GM23338 (cell line): ENCODE data around the gene PHKB. TPM values are rescaled to one million over a fixed set of nuclear protein-coding genes. Genes with fewer than 3 reads are reported as not detected.

Experiments
- ATAC-seq: fragments of 200-7000 bp; cut with Tn5 transposase; 3 replicates; pipeline ENCODE4 v1.9.1; 2020
- DNase-seq: peaks from one replicate; pipeline ENCODE4 v3.0.0-alpha.2; 2015; ENCODE audit warnings: low spot score
- H2AFZ ChIP-seq: fragments of 200-600 bp; sonication (generic); 2 replicates; pipeline ENCODE4 v1.8.0; 2016; ENCODE audit warnings: antibody characterized with exemption, mild to moderate bottlenecking, moderate library complexity
- H3F3A ChIP-seq: fragments of 200-600 bp; sonication (generic); replicated peaks from 2 replicates; pipeline ENCODE4 v1.8.0; 2017; ENCODE audit warnings: antibody characterized with exemption, mixed run types, low read depth
- H3K27ac ChIP-seq: fragments of 200-600 bp; sonication (generic); 2 replicates; pipeline ENCODE4 v1.6.1; 2016; ENCODE audit warnings: low read depth
- H3K27me3 ChIP-seq: fragments of 200-600 bp; sonication (generic); 2 replicates; pipeline ENCODE4 v1.8.0; 2016; ENCODE audit warnings: mild to moderate bottlenecking, mixed run types, moderate library complexity; ENCODE audit not compliant: insufficient read depth
- H3K36me3 ChIP-seq: fragments of 200-600 bp; sonication (generic); 2 replicates; pipeline ENCODE4 v1.8.0; 2016; ENCODE audit warnings: mild to moderate bottlenecking; ENCODE audit not compliant: insufficient read depth
- H3K4me1 ChIP-seq: fragments of 200-600 bp; sonication (generic); 2 replicates; pipeline ENCODE4 v1.8.0; 2016; ENCODE audit warnings: mild to moderate bottlenecking, moderate library complexity; ENCODE audit not compliant: insufficient read depth
- H3K4me2 ChIP-seq: fragments of 200-600 bp; sonication (generic); 2 replicates; pipeline ENCODE4 v1.7.1; 2017; ENCODE audit warnings: mixed run types
- H3K4me3 ChIP-seq: fragments of 200-600 bp; sonication (generic); 2 replicates; pipeline ENCODE4 v1.6.1; 2016; ENCODE audit warnings: mixed run types
- H3K79me2 ChIP-seq: fragments of 200-600 bp; sonication (generic); replicated peaks from 2 replicates; pipeline ENCODE4 v1.8.0; 2017; ENCODE audit warnings: mild to moderate bottlenecking; ENCODE audit not compliant: insufficient read depth
- H3K9me2 ChIP-seq: fragments of 200-600 bp; sonication (generic); 2 replicates; pipeline ENCODE4 v1.8.0; 2017; ENCODE audit not compliant: insufficient read depth
- H4K20me1 ChIP-seq: fragments of 200-600 bp; sonication (generic); replicated peaks from 2 replicates; pipeline ENCODE4 v1.8.0; 2017; ENCODE audit warnings: mild to moderate bottlenecking; ENCODE audit not compliant: insufficient read depth
- H3K27ac Mint-ChIP-seq: 2 replicates; pipeline ENCODE4 v1.8.0; 2020; ENCODE audit warnings: inconsistent platforms, mild to moderate bottlenecking, moderate library complexity, mixed read lengths
- H3K27me3 Mint-ChIP-seq: 3 replicates; pipeline ENCODE4 v1.8.0; 2022; ENCODE audit warnings: low read depth, mild to moderate bottlenecking, moderate library complexity, mixed read lengths, inconsistent platforms; ENCODE audit not compliant: insufficient read depth, poor library complexity
- H3K36me3 Mint-ChIP-seq: 3 replicates; pipeline ENCODE4 v1.8.0; 2021; ENCODE audit warnings: low read depth, mild to moderate bottlenecking, inconsistent platforms, moderate library complexity, mixed read lengths
- H3K4me1 Mint-ChIP-seq: 3 replicates; pipeline ENCODE4 v1.8.0; 2020; ENCODE audit warnings: mild to moderate bottlenecking, inconsistent platforms, mixed read lengths
- H3K4me3 Mint-ChIP-seq: 3 replicates; pipeline ENCODE4 v1.8.0; 2021; ENCODE audit warnings: moderate library complexity, mild to moderate bottlenecking, inconsistent platforms, mixed read lengths
- H3K9me3 Mint-ChIP-seq: 3 replicates; pipeline ENCODE4 v1.8.0; 2020; ENCODE audit warnings: moderate library complexity, mild to moderate bottlenecking, inconsistent platforms, mixed read lengths
- EZH2 ChIP-seq: fragments of 200-600 bp; sonication (generic); IDR thresholded peaks from one replicate; pipeline ENCODE4 v1.8.0; 2017; ENCODE audit warnings: antibody characterized with exemption, mild to moderate bottlenecking, low read depth; ENCODE audit not compliant: unreplicated experiment
- EZH2phosphoT487 ChIP-seq: fragments of 200-600 bp; sonication (generic); IDR thresholded peaks from one replicate; pipeline ENCODE4 v1.8.1; 2018; ENCODE audit warnings: antibody characterized with exemption; ENCODE audit not compliant: unreplicated experiment
- JUNB ChIP-seq: IDR thresholded peaks from one replicate; pipeline ENCODE4 v1.6.1; 2016; ENCODE audit warnings: antibody characterized with exemption; ENCODE audit not compliant: unreplicated experiment
- NANOG ChIP-seq: IDR thresholded peaks from 2 replicates; pipeline ENCODE4 v1.6.1; 2016; ENCODE audit warnings: antibody characterized with exemption, borderline replicate concordance
- STAT1 ChIP-seq: IDR thresholded peaks from one replicate; pipeline ENCODE4 v1.6.1; 2016; ENCODE audit warnings: antibody characterized with exemption; ENCODE audit not compliant: unreplicated experiment
- ZNF114 ChIP-seq: fragments of 250-450 bp; sonication (Bioruptor Pico); IDR thresholded peaks from 2 replicates; pipeline ENCODE4 v1.5.0; 2020; ENCODE audit warnings: mild to moderate bottlenecking, moderate library complexity
- polyA plus RNA-seq: library from polyadenylated mRNA; unstranded; fragments of >200 nt; fragmentation: Nextera tagmentation; extraction: Ambion mirVana; gene quantifications from 2 replicates; pipeline ENCODE4 v1.2.1, GENCODE V29; 2016
- total RNA-seq: library from RNA; depleted of rRNA; stranded (reverse); fragments of >200 nt; shearing (Covaris generic); gene quantifications from 2 replicates; pipeline ENCODE4 v1.2.3, GENCODE V29; 2014
- TF ChIP-seq, protein P1 (sequence below), 2 experiments: fragments of 200-600 bp in 1 of 2; sonication (generic) in 1 of 2; conservative IDR thresholded peaks; 2 replicates each; pipeline versions ENCODE4 v1.5.1 to v1.6.1; 2016 to 2017; ENCODE audit warnings: antibody characterized with exemption in 2 of 2, low read depth in 2 of 2, mild to moderate bottlenecking in 2 of 2, moderate library complexity in 1 of 2
- TF ChIP-seq, protein P2 (sequence below): fragments of 250-450 bp; sonication (Bioruptor Pico); IDR thresholded peaks from 2 replicates; pipeline ENCODE4 v1.5.0; 2020; ENCODE audit warnings: mild to moderate bottlenecking, moderate library complexity
- TF ChIP-seq, protein P3 (sequence below): IDR thresholded peaks from 2 replicates; pipeline ENCODE4 v1.6.1; 2016; ENCODE audit warnings: antibody characterized with exemption
- TF ChIP-seq, protein P4 (sequence below): IDR thresholded peaks from one replicate; pipeline ENCODE4 v1.6.1; 2018; ENCODE audit warnings: antibody characterized with exemption; ENCODE audit not compliant: unreplicated experiment

PHKB gene
- total and polyA plus RNA-seq, 2 experiments from 2014 or later: 20.3 to 57.3 TPM

DNA sequence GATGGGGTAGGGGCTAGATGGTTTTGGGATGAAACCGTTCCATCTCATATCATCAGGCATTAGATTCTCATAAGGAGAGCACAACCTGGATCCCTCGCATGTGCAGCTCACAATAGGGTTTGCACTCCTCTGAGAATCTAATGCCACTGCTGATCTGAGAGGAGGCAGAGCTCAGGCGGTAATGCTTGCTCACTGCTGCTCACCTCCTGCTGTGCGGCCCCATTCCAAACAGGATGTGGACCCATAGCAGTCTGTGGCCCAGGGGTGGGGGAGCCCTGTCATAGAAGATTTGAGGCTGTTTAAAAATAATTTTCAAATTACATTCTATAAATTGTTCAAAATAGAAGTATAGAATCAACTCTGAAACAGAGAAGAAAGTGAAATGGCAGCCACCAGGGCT is 50.8 kb downstream of the PHKB start (continued):
- TF ChIP-seq, protein P1, sequence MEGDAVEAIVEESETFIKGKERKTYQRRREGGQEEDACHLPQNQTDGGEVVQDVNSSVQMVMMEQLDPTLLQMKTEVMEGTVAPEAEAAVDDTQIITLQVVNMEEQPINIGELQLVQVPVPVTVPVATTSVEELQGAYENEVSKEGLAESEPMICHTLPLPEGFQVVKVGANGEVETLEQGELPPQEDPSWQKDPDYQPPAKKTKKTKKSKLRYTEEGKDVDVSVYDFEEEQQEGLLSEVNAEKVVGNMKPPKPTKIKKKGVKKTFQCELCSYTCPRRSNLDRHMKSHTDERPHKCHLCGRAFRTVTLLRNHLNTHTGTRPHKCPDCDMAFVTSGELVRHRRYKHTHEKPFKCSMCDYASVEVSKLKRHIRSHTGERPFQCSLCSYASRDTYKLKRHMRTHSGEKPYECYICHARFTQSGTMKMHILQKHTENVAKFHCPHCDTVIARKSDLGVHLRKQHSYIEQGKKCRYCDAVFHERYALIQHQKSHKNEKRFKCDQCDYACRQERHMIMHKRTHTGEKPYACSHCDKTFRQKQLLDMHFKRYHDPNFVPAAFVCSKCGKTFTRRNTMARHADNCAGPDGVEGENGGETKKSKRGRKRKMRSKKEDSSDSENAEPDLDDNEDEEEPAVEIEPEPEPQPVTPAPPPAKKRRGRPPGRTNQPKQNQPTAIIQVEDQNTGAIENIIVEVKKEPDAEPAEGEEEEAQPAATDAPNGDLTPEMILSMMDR (conservative IDR thresholded peaks at IDR 0.05; ENCODE audit: low read depth in 2 of 2): no peak
- TF ChIP-seq JUNB (no peak), EZH2phosphoT487 (no peak), NANOG (no peak), EZH2 (no peak)

DNA sequence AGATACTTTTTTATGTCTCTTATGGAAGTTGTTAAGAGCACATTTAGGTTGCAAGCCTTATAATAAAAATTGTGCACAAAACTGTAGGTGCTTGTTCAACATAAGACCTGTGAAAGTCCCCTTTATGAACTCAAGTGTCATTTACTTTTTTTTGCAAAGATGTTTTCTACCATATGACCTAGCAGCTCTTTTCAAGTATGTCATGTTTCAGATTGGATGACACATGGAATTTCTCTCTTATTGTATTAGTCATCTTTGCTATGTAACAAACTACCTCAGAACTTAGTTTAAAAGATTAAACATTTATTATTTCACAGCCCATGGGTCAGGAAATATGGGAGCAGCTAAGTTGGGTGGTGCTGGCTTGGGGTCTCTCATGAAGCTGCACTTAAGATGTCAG is 57.9 kb downstream of the PHKB start:
- no peak for DNase-seq
- no peak overlapping the region for H3K27ac Mint-ChIP-seq
- no peak overlapping the region for H3K27ac ChIP-seq
- no peak overlapping the region for H3K4me2 ChIP-seq
- no peaks in the 10 kb centered on the region for H3K27me3 Mint-ChIP-seq
- no peaks in the 10 kb centered on the region for H3K36me3 Mint-ChIP-seq
- no peaks in the 10 kb centered on the region for H3K9me2 ChIP-seq
- no peaks in the 10 kb centered on the region for H3F3A ChIP-seq
- H4K20me1 ChIP-seq: no peaks in the 10 kb centered on the region
- H3K79me2 ChIP-seq: no peaks in the 10 kb centered on the region
- H3K27me3 ChIP-seq: no peaks in the 10 kb centered on the region
- H2AFZ ChIP-seq: no peak overlapping the region
- no peaks in the 10 kb centered on the region for H3K4me1 ChIP-seq
- H3K4me3 ChIP-seq: no peak overlapping the region
- H3K36me3 ChIP-seq: peaks cover 7% of the 10 kb centered on the region
- ATAC-seq: no peak
- H3K4me1 Mint-ChIP-seq: peaks cover 10% of the 10 kb centered on the region; the same call in 2 of the 3 replicates
- no peaks in the 10 kb centered on the region for H3K9me3 Mint-ChIP-seq
- H3K4me3 Mint-ChIP-seq: no peak overlapping the region
- TF ChIP-seq, protein P2, sequence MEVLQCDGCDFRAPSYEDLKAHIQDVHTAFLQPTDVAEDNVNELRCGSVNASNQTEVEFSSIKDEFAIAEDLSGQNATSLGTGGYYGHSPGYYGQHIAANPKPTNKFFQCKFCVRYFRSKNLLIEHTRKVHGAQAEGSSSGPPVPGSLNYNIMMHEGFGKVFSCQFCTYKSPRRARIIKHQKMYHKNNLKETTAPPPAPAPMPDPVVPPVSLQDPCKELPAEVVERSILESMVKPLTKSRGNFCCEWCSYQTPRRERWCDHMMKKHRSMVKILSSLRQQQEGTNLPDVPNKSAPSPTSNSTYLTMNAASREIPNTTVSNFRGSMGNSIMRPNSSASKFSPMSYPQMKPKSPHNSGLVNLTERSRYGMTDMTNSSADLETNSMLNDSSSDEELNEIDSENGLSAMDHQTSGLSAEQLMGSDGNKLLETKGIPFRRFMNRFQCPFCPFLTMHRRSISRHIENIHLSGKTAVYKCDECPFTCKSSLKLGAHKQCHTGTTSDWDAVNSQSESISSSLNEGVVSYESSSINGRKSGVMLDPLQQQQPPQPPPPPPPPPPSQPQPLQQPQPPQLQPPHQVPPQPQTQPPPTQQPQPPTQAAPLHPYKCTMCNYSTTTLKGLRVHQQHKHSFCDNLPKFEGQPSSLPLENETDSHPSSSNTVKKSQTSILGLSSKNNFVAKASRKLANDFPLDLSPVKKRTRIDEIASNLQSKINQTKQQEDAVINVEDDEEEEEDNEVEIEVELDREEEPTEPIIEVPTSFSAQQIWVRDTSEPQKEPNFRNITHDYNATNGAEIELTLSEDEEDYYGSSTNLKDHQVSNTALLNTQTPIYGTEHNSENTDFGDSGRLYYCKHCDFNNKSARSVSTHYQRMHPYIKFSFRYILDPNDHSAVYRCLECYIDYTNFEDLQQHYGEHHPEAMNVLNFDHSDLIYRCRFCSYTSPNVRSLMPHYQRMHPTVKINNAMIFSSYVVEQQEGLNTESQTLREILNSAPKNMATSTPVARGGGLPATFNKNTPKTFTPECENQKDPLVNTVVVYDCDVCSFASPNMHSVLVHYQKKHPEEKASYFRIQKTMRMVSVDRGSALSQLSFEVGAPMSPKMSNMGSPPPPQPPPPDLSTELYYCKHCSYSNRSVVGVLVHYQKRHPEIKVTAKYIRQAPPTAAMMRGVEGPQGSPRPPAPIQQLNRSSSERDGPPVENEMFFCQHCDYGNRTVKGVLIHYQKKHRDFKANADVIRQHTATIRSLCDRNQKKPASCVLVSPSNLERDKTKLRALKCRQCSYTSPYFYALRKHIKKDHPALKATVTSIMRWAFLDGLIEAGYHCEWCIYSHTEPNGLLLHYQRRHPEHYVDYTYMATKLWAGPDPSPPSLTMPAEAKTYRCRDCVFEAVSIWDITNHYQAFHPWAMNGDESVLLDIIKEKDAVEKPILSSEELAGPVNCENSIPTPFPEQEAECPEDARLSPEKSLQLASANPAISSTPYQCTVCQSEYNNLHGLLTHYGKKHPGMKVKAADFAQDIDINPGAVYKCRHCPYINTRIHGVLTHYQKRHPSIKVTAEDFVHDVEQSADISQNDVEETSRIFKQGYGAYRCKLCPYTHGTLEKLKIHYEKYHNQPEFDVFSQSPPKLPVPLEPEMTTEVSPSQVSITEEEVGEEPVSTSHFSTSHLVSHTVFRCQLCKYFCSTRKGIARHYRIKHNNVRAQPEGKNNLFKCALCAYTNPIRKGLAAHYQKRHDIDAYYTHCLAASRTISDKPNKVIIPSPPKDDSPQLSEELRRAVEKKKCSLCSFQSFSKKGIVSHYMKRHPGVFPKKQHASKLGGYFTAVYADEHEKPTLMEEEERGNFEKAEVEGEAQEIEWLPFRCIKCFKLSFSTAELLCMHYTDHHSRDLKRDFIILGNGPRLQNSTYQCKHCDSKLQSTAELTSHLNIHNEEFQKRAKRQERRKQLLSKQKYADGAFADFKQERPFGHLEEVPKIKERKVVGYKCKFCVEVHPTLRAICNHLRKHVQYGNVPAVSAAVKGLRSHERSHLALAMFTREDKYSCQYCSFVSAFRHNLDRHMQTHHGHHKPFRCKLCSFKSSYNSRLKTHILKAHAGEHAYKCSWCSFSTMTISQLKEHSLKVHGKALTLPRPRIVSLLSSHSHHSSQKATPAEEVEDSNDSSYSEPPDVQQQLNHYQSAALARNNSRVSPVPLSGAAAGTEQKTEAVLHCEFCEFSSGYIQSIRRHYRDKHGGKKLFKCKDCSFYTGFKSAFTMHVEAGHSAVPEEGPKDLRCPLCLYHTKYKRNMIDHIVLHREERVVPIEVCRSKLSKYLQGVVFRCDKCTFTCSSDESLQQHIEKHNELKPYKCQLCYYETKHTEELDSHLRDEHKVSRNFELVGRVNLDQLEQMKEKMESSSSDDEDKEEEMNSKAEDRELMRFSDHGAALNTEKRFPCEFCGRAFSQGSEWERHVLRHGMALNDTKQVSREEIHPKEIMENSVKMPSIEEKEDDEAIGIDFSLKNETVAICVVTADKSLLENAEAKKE (CRISPR knock-in tag): no peak
- TF ChIP-seq, protein P3, sequence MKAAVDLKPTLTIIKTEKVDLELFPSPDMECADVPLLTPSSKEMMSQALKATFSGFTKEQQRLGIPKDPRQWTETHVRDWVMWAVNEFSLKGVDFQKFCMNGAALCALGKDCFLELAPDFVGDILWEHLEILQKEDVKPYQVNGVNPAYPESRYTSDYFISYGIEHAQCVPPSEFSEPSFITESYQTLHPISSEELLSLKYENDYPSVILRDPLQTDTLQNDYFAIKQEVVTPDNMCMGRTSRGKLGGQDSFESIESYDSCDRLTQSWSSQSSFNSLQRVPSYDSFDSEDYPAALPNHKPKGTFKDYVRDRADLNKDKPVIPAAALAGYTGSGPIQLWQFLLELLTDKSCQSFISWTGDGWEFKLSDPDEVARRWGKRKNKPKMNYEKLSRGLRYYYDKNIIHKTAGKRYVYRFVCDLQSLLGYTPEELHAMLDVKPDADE: no peak
- no peak for TF ChIP-seq JUNB
- TF ChIP-seq STAT1: no peak
- TF ChIP-seq ZNF114: no peak
- TF ChIP-seq, protein P1 (conservative IDR thresholded peaks at IDR 0.05; ENCODE audit: low read depth in 2 of 2): no peak
- TF ChIP-seq, protein P4, sequence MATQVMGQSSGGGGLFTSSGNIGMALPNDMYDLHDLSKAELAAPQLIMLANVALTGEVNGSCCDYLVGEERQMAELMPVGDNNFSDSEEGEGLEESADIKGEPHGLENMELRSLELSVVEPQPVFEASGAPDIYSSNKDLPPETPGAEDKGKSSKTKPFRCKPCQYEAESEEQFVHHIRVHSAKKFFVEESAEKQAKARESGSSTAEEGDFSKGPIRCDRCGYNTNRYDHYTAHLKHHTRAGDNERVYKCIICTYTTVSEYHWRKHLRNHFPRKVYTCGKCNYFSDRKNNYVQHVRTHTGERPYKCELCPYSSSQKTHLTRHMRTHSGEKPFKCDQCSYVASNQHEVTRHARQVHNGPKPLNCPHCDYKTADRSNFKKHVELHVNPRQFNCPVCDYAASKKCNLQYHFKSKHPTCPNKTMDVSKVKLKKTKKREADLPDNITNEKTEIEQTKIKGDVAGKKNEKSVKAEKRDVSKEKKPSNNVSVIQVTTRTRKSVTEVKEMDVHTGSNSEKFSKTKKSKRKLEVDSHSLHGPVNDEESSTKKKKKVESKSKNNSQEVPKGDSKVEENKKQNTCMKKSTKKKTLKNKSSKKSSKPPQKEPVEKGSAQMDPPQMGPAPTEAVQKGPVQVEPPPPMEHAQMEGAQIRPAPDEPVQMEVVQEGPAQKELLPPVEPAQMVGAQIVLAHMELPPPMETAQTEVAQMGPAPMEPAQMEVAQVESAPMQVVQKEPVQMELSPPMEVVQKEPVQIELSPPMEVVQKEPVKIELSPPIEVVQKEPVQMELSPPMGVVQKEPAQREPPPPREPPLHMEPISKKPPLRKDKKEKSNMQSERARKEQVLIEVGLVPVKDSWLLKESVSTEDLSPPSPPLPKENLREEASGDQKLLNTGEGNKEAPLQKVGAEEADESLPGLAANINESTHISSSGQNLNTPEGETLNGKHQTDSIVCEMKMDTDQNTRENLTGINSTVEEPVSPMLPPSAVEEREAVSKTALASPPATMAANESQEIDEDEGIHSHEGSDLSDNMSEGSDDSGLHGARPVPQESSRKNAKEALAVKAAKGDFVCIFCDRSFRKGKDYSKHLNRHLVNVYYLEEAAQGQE: no peak
- no peak for TF ChIP-seq EZH2phosphoT487
